Rectal smooth muscle tissue (tissue), 1 donor: ENCODE data around the gene SEC31B.

Experiments
- H3K27ac ChIP-seq: one replicate; pipeline ENCODE4 v1.7.0; 2013; ENCODE audit warnings: low read depth, low read length, inconsistent platforms
- H3K27me3 ChIP-seq: one replicate; pipeline ENCODE4 v1.7.0; 2013; ENCODE audit warnings: low read length; ENCODE audit not compliant: control insufficient read depth, insufficient read depth
- H3K36me3 ChIP-seq: one replicate; pipeline ENCODE4 v1.7.0; 2013; ENCODE audit warnings: low read length; ENCODE audit not compliant: control insufficient read depth, insufficient read depth
- H3K4me1 ChIP-seq: one replicate; pipeline ENCODE4 v1.7.0; 2013; ENCODE audit warnings: low read length; ENCODE audit not compliant: control insufficient read depth, insufficient read depth
- H3K4me3 ChIP-seq: one replicate; pipeline ENCODE4 v1.7.0; 2013; ENCODE audit warnings: low read length
- H3K9ac ChIP-seq: one replicate; pipeline ENCODE4 v1.7.0; 2013; ENCODE audit warnings: low read length

The SEC31B gene

GRCh38 chr10:100551196-100551595 is 31.5 kb upstream of the SEC31B start:
- no peaks in the 10 kb centered on the region for H3K27me3 ChIP-seq
- no peak overlapping the region for H3K27ac ChIP-seq
- no peak overlapping the region for H3K9ac ChIP-seq
- no peaks in the 10 kb centered on the region for H3K4me1 ChIP-seq
- H3K4me3 ChIP-seq: no peak overlapping the region
- H3K36me3 ChIP-seq: peaks cover 29% of the 10 kb centered on the region

DNA sequence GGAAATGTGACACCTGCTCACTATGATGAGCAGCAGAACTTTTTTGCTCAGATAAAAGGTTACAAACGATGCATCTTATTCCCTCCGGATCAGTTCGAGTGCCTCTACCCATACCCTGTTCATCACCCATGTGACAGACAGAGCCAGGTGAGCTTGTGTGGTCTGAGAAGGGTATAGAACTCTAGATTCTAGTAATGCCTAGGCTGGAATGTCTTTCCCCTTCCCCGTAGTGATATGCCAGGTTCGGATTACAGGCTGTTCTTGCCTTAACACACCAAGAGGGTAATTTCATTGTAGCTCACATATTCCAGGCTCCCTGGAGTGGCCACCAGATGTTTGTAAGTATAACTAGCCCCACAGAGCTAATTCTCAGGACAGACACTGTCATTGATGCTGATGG is 25.3 kb upstream of the SEC31B start:
- no peaks in the 10 kb centered on the region for H3K4me1 ChIP-seq
- no peak overlapping the region for H3K4me3 ChIP-seq
- peaks cover 57% of the 10 kb centered on the region for H3K36me3 ChIP-seq
- no peak overlapping the region for H3K9ac ChIP-seq
- no peak overlapping the region for H3K27ac ChIP-seq
- H3K27me3 ChIP-seq: no peaks in the 10 kb centered on the region

- Histone ChIP-seq H3K4me3 (no peak overlapping the region), H3K4me1 (peaks cover 11% of the 10 kb centered on the region), H3K27ac (no peak overlapping the region), H3K36me3 (peaks cover 23% of the 10 kb centered on the region), H3K27me3 (no peaks in the 10 kb centered on the region), H3K9ac (no peak overlapping the region)
Observed at GRCh38 chr10:100537475-100537874, 17.8 kb upstream of the SEC31B start.

- Histone ChIP-seq H3K36me3 (peaks cover 20% of the 10 kb centered on the region), H3K4me3 (peak within 1 kb of the TSS; percentile 90), H3K27ac (peak within 1 kb of the TSS; percentile 73), H3K27me3 (no peaks in the 10 kb centered on the region), H3K4me1 (peaks cover 11% of the 10 kb centered on the region), H3K9ac (peak within 1 kb of the TSS; percentile 39)
Observed at GRCh38 chr10:100535715-100536353, 16.2 kb upstream of the SEC31B start, which contains the start of gene HIF1AN. Gene HIF1AN (plus strand): TSS chr10:100535943. CDS start chr10:100535959, 16 bp downstream.

GRCh38 chr10:100535338-100535714 is 15.7 kb upstream of the SEC31B start:
- Histone ChIP-seq H3K9ac (no peak overlapping the region), H3K27ac (peak overlapping the region; percentile 42), H3K4me1 (peaks cover 11% of the 10 kb centered on the region), H3K4me3 (peak overlapping the region; percentile 90), H3K27me3 (no peaks in the 10 kb centered on the region), H3K36me3 (peaks cover 16% of the 10 kb centered on the region)

- Histone ChIP-seq H3K9ac (no peak overlapping the region), H3K4me1 (peaks cover 11% of the 10 kb centered on the region), H3K4me3 (no peak overlapping the region), H3K27me3 (no peaks in the 10 kb centered on the region), H3K27ac (no peak overlapping the region), H3K36me3 (peaks cover 15% of the 10 kb centered on the region)
Observed at GRCh38 chr10:100534726-100535125, 15.1 kb upstream of the SEC31B start.

DNA sequence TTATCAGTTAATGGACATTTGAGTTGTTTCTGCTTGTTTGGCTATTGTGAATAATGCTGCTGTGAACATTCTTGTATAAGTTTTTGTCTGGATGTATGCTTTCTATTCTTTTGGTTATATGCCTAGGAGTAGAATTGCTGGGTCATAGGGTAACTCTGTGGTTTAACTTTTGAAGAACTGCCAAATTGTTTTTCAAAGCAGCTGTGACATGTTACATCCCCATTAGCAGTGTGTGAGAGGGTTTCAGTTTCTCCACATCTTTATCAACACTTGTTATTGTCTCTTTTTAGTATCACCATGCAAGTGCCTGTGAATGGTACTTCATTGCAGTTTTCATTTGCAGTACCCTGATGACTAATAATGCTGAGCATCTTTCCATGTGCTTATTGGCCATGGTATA is 12.1 kb upstream of the SEC31B start:
- H3K4me3 ChIP-seq: no peak overlapping the region

GRCh38 chr10:100529475-100530298 is 10.0 kb upstream of the SEC31B start, which contains the start of gene NDUFB8:
Gene NDUFB8 (minus strand): TSS chr10:100529871. CDS start chr10:100529851, 20 bp downstream.
- peak within 1 kb of the TSS; percentile 96 for H3K4me3 ChIP-seq
- peak within 1 kb of the TSS; percentile 95 for H3K9ac ChIP-seq
- peaks cover 12% of the 10 kb centered on the region for H3K36me3 ChIP-seq
- no peaks in the 10 kb centered on the region for H3K27me3 ChIP-seq
- H3K27ac ChIP-seq: peak within 1 kb of the TSS; percentile 89
- peaks cover 5% of the 10 kb centered on the region for H3K4me1 ChIP-seq

More for the DNA sequence above, 12.1 kb upstream of the SEC31B start:
- Histone ChIP-seq H3K27me3 (no peaks in the 10 kb centered on the region), H3K27ac (no peak overlapping the region), H3K9ac (no peak overlapping the region), H3K36me3 (peaks cover 2% of the 10 kb centered on the region), H3K4me1 (peaks cover 17% of the 10 kb centered on the region)

DNA sequence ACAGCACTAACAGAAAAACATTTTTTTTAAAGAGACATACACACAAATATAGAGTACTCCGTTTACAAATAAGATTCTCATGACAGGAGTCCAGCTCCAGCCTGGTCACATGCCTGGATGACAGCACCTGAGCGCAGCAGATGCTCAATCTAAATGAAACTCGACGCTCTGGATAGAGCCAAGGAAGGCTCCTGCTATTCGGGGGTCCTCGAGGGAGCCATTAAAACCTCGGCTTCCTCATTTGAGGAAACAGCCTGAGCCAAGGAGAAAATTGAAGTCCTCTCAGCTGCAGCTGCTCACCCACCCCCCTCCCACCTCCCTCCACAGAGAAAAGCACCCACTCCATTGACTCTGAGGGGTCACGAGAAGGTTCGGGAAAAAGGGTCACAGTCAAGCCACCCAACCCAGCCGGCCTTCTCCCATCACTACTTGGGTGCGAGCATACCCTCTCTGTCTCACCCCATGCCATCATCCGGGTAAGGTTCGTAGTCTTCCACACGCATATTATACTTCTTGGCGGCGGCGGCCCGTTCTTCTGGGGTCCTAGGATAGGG is 9.3 kb upstream of the SEC31B start:
- Histone ChIP-seq H3K4me3 (peak overlapping the region; percentile 96), H3K36me3 (peaks cover 18% of the 10 kb centered on the region), H3K27ac (peak overlapping the region; percentile 89), H3K4me1 (peaks cover 5% of the 10 kb centered on the region), H3K9ac (peak overlapping the region; percentile 95), H3K27me3 (no peaks in the 10 kb centered on the region)

- Histone ChIP-seq H3K9ac (no peak overlapping the region), H3K4me1 (peaks cover 5% of the 10 kb centered on the region), H3K4me3 (peak overlapping the region; percentile 96), H3K27me3 (no peaks in the 10 kb centered on the region), H3K27ac (no peak overlapping the region), H3K36me3 (peaks cover 20% of the 10 kb centered on the region)
Observed at GRCh38 chr10:100528123-100528886, 8.6 kb upstream of the SEC31B start.

DNA sequence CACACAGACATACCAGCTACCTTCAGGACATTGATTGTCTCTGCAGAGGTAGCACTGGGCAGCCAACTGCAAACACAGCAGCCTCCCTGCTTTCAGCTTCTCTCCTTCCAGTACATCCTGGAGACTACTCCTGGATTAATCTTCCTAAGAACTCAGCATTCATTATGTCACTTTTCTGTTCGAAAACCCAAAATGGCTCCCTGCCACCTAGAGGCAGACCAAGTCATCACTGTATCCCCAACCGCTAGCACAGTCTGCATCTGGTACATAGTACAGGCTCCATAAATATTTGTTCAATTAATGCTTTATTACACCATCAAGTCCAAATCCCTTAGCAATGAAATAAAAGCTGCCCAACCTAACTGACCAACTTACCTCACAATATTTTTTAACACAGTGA is 5.0 kb upstream of the SEC31B start:
- H3K27me3 ChIP-seq: no peaks in the 10 kb centered on the region
- peaks cover 8% of the 10 kb centered on the region for H3K4me1 ChIP-seq
- H3K4me3 ChIP-seq: no peak overlapping the region
- H3K9ac ChIP-seq: no peak overlapping the region
- H3K36me3 ChIP-seq: peaks cover 20% of the 10 kb centered on the region
- no peak overlapping the region for H3K27ac ChIP-seq

DNA sequence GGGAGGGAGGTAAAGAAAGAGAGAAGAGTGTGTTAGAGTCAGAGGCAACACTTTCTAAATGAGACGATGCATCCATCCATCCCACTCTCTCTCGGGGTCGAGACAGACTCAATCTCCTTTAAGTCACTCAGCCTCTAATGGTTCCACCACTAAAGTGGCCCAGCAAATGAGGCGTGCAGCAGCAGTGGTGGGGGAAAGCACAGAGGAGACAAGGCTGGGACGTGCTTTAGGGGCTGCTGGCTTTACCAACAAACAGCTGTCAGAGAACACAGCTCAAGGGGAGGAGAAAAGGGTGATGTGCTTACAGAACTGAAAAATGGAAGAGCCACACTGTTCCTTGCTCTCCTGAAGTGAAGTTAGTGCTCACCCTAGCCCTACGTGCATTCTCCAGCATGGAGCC is 4.5 kb upstream of the SEC31B start:
- H3K4me3 ChIP-seq: no peak overlapping the region
- peaks cover 20% of the 10 kb centered on the region for H3K36me3 ChIP-seq
- no peak overlapping the region for H3K27ac ChIP-seq
- peaks cover 1% of the 10 kb centered on the region for H3K27me3 ChIP-seq
- peaks cover 8% of the 10 kb centered on the region for H3K4me1 ChIP-seq
- no peak overlapping the region for H3K9ac ChIP-seq
